ENCODE measurements around the gene CCR6.
"Not testable (repeated sequence)": the region's sequence is repeated elsewhere in the genome, so short reads cannot be mapped to it uniquely, and the experiment has no call there.

CCR6 gene

GRCh38 chr6:167146135-167146534, 23.2 kb downstream of the CCR6 start:
- no peak for DNase-seq

GRCh38 chr6:167146977-167147376, 24.1 kb downstream of the CCR6 start:
- no peak for DNase-seq

- DNase-seq, result no peak
Measured at GRCh38 chr6:167148021-167148420, 25.1 kb downstream of the CCR6 start.

- DNase-seq, result no peak
Measured at GRCh38 chr6:167148997-167149396, 26.1 kb downstream of the CCR6 start.

- no peak for DNase-seq
Measured at GRCh38 chr6:167150941-167151549, 28.1 kb downstream of the CCR6 start.

GRCh38 chr6:167151648-167152047, 28.8 kb downstream of the CCR6 start:
- DNase-seq, result no peak

GRCh38 chr6:167152862-167153261, 30.0 kb downstream of the CCR6 start:
- no peak for DNase-seq

GRCh38 chr6:167153521-167153959, 30.6 kb downstream of the CCR6 start:
- DNase-seq, result no peak

GRCh38 chr6:167154291-167154690, 31.4 kb downstream of the CCR6 start:
- no peak for DNase-seq

GRCh38 chr6:167154895-167155294, 32.0 kb downstream of the CCR6 start:
- DNase-seq, result no peak

- DNase-seq, result no peak
Measured at GRCh38 chr6:167157414-167157813, 34.5 kb downstream of the CCR6 start.

- DNase-seq, result no peak
Measured at GRCh38 chr6:167157863-167158262, 35.0 kb downstream of the CCR6 start, which contains the start of gene GPR31. TSS of gene GPR31 (minus strand) at chr6:167157980. CDS start at chr6:167157831, 149 bp downstream.

- no peak for DNase-seq
Measured at GRCh38 chr6:167161851-167162467, 39.1 kb downstream of the CCR6 start.

GRCh38 chr6:167162591-167162990, 39.7 kb downstream of the CCR6 start:
- no peak for DNase-seq

- DNase-seq, result no peak
Measured at GRCh38 chr6:167163476-167164011, 40.6 kb downstream of the CCR6 start.

- no peak for DNase-seq
Measured at GRCh38 chr6:167164261-167164660, 41.4 kb downstream of the CCR6 start.

GRCh38 chr6:167165858-167166471, 43.1 kb downstream of the CCR6 start:
- DNase-seq, result no peak

GRCh38 chr6:167167699-167168098, 44.8 kb downstream of the CCR6 start:
- not testable (repeated sequence) for DNase-seq

- DNase-seq, result not testable (repeated sequence)
Measured at GRCh38 chr6:167168296-167168695, 45.4 kb downstream of the CCR6 start.

GRCh38 chr6:167169867-167170266, 47.0 kb downstream of the CCR6 start:
- DNase-seq, result not testable (repeated sequence)

GRCh38 chr6:167171300-167171699, 48.4 kb downstream of the CCR6 start:
- not testable (repeated sequence) for DNase-seq

- not testable (repeated sequence) for DNase-seq
Measured at GRCh38 chr6:167172011-167172410, 49.1 kb downstream of the CCR6 start.

- not testable (repeated sequence) for DNase-seq
Measured at GRCh38 chr6:167177271-167177670, 54.4 kb downstream of the CCR6 start.

Measured in central memory CD4-positive, alpha-beta T cell (primary cell).